Osteoblast (primary cell): ENCODE data around the gene MYOZ2. TPM values are rescaled to one million over a fixed set of nuclear protein-coding genes. Genes with fewer than 3 reads are reported as not detected.

Experiments
- DNase-seq: peaks from one replicate; pipeline ENCODE4 v3.0.0; 2011; ENCODE audit warnings: low spot score, mixed read lengths; ENCODE audit not compliant: insufficient read length; ENCODE audit errors: missing footprints
- H2AFZ ChIP-seq: 2 replicates; pipeline ENCODE4 v1.6.0; 2011; ENCODE audit warnings: mild to moderate bottlenecking, low read length
- H3K27ac ChIP-seq: 2 replicates; pipeline ENCODE4 v1.5.1; 2011; ENCODE audit warnings: mild to moderate bottlenecking, low read depth, low read length, moderate library complexity
- H3K27me3 ChIP-seq: 2 replicates; pipeline ENCODE4 v1.6.0; 2012; ENCODE audit warnings: mild to moderate bottlenecking, control low read depth, inconsistent platforms, low read length, moderate library complexity; ENCODE audit not compliant: insufficient read depth
- H3K36me3 ChIP-seq: 2 replicates; pipeline ENCODE4 v1.5.1; 2011; ENCODE audit warnings: mild to moderate bottlenecking, low read length, control low read depth, moderate library complexity; ENCODE audit not compliant: insufficient read depth
- H3K4me1 ChIP-seq: 2 replicates; pipeline ENCODE4 v1.5.1; 2011; ENCODE audit warnings: mild to moderate bottlenecking, low read length, control low read depth, moderate library complexity; ENCODE audit not compliant: insufficient read depth
- H3K4me2 ChIP-seq: 2 replicates; pipeline ENCODE4 v1.6.0; 2011; ENCODE audit warnings: mild to moderate bottlenecking, low read length; ENCODE audit not compliant: insufficient read depth
- H3K4me3 ChIP-seq: fragments of 200-600 bp; sonication (generic); 3 replicates; pipeline ENCODE4 v1.5.1; 2012; ENCODE audit warnings: mild to moderate bottlenecking, low read length, inconsistent platforms; ENCODE audit not compliant: insufficient read depth
- H3K79me2 ChIP-seq: 2 replicates; pipeline ENCODE4 v1.6.0; 2012; ENCODE audit warnings: mild to moderate bottlenecking, low read length, control low read depth, inconsistent platforms; ENCODE audit not compliant: insufficient read depth
- H3K9me3 ChIP-seq: 2 replicates; pipeline ENCODE4 v1.5.1; 2011; ENCODE audit warnings: low read depth, low read length, control low read depth
- H4K20me1 ChIP-seq: 2 replicates; pipeline ENCODE4 v1.6.0; 2012; ENCODE audit warnings: mild to moderate bottlenecking, low read length, control low read depth; ENCODE audit not compliant: insufficient read depth
- CTCF ChIP-seq: IDR thresholded peaks from 2 replicates; pipeline ENCODE4 v1.5.1; 2011; ENCODE audit warnings: mild to moderate bottlenecking, low read depth, low read length, moderate library complexity; ENCODE audit errors: extremely low read depth
- total RNA-seq: library from RNA; depleted of rRNA; stranded (reverse); fragments of >200 nt; gene quantifications from 2 replicates; pipeline ENCODE4 v1.2.3, GENCODE V29; 2012

MYOZ2 gene
- total RNA-seq, 1 donor = 0.36 TPM

GRCh38 chr4:119116925-119117900 lies 18.4 kb upstream of the MYOZ2 start:
- Histone ChIP-seq H3K4me1 (peaks cover 34% of the 10 kb centered on the region), H3K27me3 (no peaks in the 10 kb centered on the region), H3K79me2 (no peaks in the 10 kb centered on the region), H3K36me3 (no peaks in the 10 kb centered on the region), H3K4me2 (peak overlapping the region; percentile 66), H3K4me3 (peak overlapping the region; percentile 5), H3K27ac (peak overlapping the region; percentile 79), H3K9me3 (no peaks in the 10 kb centered on the region), H2AFZ (peak overlapping the region; percentile 87), H4K20me1 (no peaks in the 10 kb centered on the region)
- no peak for TF ChIP-seq CTCF
- DNase-seq = no peak

- no peaks in the 10 kb centered on the region for H3K79me2 ChIP-seq
- no peaks in the 10 kb centered on the region for H3K36me3 ChIP-seq
- no peak for TF ChIP-seq CTCF
- H3K4me1 ChIP-seq = peaks cover 27% of the 10 kb centered on the region
- H3K4me2 ChIP-seq = no peak overlapping the region
- no peak for DNase-seq
- no peak overlapping the region for H3K27ac ChIP-seq
- H2AFZ ChIP-seq = no peak overlapping the region
- no peaks in the 10 kb centered on the region for H3K27me3 ChIP-seq
- no peak overlapping the region for H3K4me3 ChIP-seq
- H3K9me3 ChIP-seq = no peaks in the 10 kb centered on the region
- H4K20me1 ChIP-seq = no peaks in the 10 kb centered on the region
Measured at GRCh38 chr4:119118397-119118796, 17.2 kb upstream of the MYOZ2 start.

GRCh38 chr4:119124352-119124751 lies 11.3 kb upstream of the MYOZ2 start:
- peaks cover 8% of the 10 kb centered on the region for H3K4me1 ChIP-seq
- no peaks in the 10 kb centered on the region for H4K20me1 ChIP-seq
- no peaks in the 10 kb centered on the region for H3K9me3 ChIP-seq
- no peaks in the 10 kb centered on the region for H3K27me3 ChIP-seq
- no peak for DNase-seq
- H3K4me3 ChIP-seq = no peak overlapping the region
- TF ChIP-seq CTCF = no peak
- H3K27ac ChIP-seq = no peak overlapping the region
- no peaks in the 10 kb centered on the region for H3K36me3 ChIP-seq
- no peak overlapping the region for H3K4me2 ChIP-seq
- peak overlapping the region; percentile 24 for H2AFZ ChIP-seq
- no peaks in the 10 kb centered on the region for H3K79me2 ChIP-seq

GRCh38 chr4:119125931-119126330 lies 9.7 kb upstream of the MYOZ2 start:
- TF ChIP-seq CTCF = no peak
- Histone ChIP-seq H2AFZ (no peak overlapping the region), H3K27me3 (no peaks in the 10 kb centered on the region), H3K79me2 (no peaks in the 10 kb centered on the region), H3K27ac (no peak overlapping the region), H3K4me1 (peaks cover 17% of the 10 kb centered on the region), H3K9me3 (no peaks in the 10 kb centered on the region), H3K4me2 (no peak overlapping the region), H3K36me3 (no peaks in the 10 kb centered on the region), H3K4me3 (no peak overlapping the region), H4K20me1 (no peaks in the 10 kb centered on the region)
- DNase-seq = no peak
